Frontal cortex (tissue), 4 donors: ENCODE results near the gene C2CD4D. TPM values are rescaled to one million over a fixed set of nuclear protein-coding genes. Genes with fewer than 3 reads are reported as not detected.

Source experiments
- DNase-seq, 2 donors: peaks; one replicate each; pipeline ENCODE4 v3.0.0; 2012; ENCODE audit warnings: low spot score in 2 of 2
- FAIRE-seq: peaks from 2 replicates; lab custom pipeline; 2012; peaks lifted over from hg19 to GRCh38; lab: Jason Lieb, UNC
- total RNA-seq: library from RNA; depleted of rRNA; stranded (reverse); fragments of >200 nt; gene quantifications from one replicate; pipeline ENCODE4 v1.2.3, GENCODE V29; 2014
- donor health status: control.
- donor health status: control.
- donor health status: control.

Gene C2CD4D
- total RNA-seq, 1 donor from 2014 or later: under 0.01 TPM

DNA sequence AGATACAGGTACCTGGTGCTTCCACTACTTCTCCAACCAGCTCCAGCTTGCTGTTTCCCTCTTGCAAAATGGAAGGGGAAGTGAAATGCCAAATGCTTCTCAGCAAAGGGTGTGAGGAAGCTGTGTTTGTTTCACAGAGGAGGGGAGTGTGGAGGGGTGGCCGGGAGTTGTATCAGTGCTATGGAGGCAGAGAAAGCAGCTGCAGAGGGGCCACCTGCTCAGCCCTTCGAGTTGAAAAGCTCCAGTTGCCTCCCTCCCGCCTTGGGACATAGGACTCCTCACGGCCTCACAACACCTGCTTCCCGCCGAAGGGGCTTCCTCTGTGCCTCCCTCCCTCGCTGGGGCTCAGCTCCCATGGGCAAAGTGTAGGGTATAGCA is 22.3 kb downstream of the C2CD4D start:
- no peak for DNase-seq
- no peak for FAIRE-seq

- DNase-seq (no peak), FAIRE-seq (no peak)
Measured at GRCh38 chr1:151816548-151817352, 22.9 kb downstream of the C2CD4D start.

- DNase-seq (no peak), FAIRE-seq (no peak)
Measured at GRCh38 chr1:151815716-151816327, 23.8 kb downstream of the C2CD4D start.

DNA sequence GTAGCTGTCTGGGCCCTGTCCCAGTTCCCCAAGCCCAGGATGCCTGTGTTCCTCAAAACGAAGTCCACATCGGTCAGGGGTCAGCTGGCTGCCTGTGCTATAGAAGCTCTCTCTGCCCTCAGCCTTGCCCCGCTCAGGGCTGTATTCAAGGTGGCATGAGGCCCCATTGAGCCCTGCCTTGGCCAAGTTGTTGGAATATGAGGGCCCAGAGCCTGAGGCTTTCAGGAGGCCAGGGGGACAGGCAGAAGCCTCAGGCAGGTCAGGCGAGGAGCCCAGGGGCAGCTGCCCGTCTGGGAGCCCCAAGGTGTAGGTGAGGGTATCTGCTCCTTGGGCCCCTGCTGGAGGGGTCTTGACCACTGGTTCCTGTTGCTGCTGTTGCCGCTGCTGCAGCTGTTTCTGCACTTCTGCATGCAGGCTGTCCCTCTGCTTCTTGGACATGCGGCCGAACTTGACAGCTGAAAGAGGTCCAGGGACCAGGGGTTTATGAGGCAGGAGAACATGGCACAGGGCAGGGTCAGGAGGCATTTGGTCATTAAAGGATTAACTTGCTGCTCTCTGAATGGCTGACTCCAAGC is 24.6 kb downstream of the C2CD4D start:
- FAIRE-seq (no peak), DNase-seq (no peak)

DNA sequence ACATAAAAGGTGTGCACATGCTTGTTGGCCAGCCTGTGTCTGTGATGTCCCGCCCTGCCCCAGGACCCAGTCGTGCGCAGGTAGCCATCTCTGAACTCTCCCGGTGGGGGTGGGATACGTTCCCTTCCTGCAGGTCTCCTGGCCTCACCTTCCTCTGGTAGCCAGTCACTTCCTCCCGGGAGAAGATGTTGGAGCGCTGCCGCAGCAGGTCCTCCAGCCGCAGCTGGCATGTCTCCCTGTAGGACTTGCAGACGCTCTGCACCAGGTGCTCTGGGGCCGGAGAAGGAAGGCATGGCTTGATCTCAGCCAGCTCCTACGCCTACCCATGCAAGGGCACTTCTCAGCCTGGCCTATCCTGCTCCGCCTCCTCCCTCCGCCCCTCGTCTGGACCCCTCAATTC is 25.2 kb downstream of the C2CD4D start:
- no peak for FAIRE-seq
- DNase-seq: no peak

DNA sequence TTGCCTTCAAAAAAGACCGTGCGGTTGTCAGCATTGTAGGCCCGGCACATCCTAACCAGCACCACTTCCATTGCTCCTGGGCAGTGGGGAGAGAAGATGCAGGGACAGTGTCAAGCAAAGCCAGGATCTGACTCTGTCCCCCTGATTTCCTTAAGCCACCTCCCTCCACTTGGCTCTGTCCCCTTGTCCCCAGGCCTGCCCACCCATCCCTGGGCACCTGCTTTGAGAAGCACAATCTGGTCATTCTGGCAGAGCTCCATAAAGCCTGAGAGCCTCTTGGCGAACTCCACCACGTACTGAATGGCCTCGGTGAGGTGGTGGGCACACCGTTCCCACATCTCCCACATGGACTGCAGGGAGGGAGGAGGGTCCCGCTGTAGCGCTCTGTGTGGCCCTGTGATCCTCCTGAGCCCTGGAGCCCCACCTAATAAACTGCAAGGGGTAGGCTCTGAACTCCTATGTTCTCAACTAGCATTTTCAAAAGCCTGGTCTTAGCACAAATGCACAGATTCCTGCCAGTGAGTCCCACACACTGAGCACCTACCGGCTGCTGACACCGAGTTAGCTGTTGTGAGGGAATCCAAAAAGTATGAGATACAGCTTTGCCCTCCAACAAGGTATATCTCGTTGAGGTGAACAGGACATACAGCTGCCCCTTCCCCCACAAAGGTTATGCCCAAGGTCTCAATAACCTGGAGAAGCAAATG is 26.2 kb downstream of the C2CD4D start:
- DNase-seq: no peak
- FAIRE-seq: no peak

DNA sequence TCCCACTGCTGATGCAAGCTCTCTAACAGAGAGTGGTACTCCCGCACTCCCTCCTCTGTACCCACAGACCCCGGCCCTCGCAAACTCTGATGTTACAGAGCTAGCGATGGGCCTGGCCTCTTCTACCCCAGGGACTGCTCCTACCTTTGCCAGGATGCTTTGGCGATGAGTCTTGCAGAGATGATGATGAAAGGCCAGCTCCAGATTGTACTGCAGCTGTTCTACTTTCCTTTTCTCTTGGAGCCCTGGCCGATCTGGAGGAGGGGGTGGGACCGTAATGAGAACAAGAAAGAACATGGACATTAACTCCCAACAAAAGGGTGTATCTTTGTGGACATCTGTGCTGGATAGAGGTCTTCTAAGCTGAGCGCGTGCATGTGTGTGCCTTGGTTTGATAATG is 28.4 kb downstream of the C2CD4D start:
- DNase-seq (no peak), FAIRE-seq (no peak)

- no peak for DNase-seq
- FAIRE-seq: no peak
Measured at GRCh38 chr1:151809985-151810556, 29.5 kb downstream of the C2CD4D start.

DNA sequence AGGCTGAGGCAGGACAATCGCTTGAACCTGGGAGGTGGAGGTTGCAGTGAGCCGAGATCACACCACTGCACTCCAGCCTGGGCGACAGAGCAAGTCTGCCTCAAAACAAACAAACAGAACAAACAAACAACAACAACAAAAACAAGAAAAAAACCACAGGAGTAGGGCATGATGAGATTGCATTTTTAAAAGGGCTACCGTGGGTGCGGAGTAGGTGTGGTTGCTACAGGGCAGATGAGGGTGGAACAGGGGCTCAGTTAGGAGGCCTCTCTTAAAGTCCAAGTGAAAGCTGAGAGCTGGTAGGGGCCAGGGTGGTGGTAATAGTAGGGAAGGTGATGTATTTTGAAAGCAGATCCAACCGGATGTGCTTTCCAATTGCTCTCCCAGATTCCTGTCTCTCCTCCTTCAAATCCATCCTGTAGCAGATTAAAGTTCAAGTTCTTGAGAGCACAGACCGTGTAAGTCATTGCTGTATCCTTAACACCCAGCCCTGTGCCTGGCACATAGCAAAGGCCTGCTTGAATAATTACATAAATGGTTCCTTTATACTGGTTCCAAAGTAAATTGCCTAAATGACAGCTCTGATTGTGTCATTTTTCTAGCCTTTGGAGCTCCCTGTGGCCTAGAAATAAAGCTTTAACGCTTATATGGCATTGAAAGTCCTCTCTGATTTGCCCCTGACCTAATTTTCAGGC is 30.2 kb downstream of the C2CD4D start:
- no peak for DNase-seq
- no peak for FAIRE-seq

DNA sequence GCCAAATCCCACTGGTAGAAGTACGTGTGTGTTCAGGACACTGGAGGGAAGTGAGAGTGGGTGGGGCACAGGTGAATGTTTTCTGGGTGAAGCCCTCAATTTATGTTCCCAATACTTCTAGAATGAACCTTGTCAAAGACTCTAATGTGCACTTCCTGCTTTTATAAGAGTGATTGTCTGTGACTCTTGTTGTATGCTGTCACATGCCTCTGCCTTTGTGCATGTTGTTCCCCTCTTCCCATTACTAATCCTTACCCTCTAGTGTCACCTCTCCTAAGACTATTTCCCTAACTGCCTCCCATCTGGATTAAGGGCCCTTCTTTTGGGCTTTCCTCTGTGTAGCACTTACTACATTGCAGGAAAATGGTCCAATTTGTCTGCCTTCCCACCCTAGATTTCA is 31.9 kb downstream of the C2CD4D start:
- no peak for FAIRE-seq

GRCh38 chr1:151807131-151807530 is 32.5 kb downstream of the C2CD4D start:
- no peak for DNase-seq
- FAIRE-seq: no peak

More for the DNA sequence above, 31.9 kb downstream of the C2CD4D start:
- DNase-seq: no peak

- FAIRE-seq (no peak), DNase-seq (no peak)
Measured at GRCh38 chr1:151806170-151806569, 33.5 kb downstream of the C2CD4D start.

DNA sequence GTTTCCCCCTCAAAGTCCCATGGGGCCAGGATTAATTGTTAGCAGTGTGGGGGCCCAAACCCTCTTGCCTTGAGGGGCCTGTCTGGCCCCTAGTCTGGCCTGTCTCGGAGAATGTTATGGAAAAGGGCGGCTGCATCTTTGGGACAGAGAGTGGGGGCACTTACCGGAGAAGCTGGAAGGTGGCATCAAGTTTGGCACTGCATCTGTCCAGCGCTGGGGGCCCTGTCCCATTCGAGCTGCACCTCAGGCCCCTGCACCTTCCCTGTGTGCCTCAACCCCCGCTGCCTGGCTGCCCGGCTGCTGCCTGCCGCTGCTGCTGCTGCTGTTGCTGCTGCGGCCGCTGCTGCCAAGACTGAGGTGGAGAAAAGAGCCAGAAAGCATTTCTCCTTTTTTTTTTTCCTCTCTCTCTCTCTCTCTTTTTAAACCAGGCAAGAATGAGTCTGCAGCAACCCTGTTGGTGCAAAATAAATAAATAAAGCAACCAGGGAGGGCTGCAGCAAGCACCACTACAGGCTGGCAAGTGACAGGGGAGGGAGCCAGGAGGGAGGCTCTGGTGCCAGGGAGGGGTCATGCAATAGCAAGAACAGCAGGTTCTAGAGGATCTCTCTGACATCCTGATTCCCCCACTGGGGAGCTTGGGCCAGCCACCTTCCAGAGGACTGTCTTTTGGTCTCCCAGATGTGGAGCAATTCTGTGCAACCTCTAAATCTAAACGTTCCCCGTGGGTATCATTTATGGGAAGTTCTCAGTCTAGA is 34.4 kb downstream of the C2CD4D start, which contains the start of gene LINGO4:
TSS of gene LINGO4 (minus strand) at position 354 of the 755 bp plus-strand sequence. CDS start 2,715 bp downstream, outside the sequence.
- FAIRE-seq (no peak), DNase-seq (no peak)

GRCh38 chr1:151803915-151804314 is 35.7 kb downstream of the C2CD4D start:
- FAIRE-seq (no peak), DNase-seq (no peak)

DNA sequence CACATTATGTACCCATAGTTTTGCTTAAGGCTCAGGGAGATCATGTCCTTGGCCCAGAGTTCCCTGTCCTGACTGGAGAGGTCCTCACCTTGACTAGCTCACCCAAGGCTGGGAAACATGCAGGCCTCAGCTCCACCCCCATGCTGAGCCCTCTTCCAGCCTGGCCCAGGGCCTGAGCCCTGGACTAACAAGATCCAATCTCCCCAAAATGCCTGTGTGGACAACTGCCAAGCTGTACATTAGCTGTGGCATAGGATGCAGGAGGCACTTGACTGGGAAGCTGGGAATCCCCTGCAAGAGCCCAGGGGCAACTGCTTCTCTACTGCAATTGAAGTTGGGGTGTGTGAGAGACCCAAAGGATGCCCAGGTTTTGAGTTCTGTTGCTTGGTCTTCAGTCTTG is 36.5 kb downstream of the C2CD4D start:
- DNase-seq (no peak), FAIRE-seq (no peak)

- FAIRE-seq: no peak
- DNase-seq: no peak
Measured at GRCh38 chr1:151802372-151802771, 37.2 kb downstream of the C2CD4D start.

GRCh38 chr1:151801846-151802245 is 37.8 kb downstream of the C2CD4D start:
- FAIRE-seq: no peak

DNA sequence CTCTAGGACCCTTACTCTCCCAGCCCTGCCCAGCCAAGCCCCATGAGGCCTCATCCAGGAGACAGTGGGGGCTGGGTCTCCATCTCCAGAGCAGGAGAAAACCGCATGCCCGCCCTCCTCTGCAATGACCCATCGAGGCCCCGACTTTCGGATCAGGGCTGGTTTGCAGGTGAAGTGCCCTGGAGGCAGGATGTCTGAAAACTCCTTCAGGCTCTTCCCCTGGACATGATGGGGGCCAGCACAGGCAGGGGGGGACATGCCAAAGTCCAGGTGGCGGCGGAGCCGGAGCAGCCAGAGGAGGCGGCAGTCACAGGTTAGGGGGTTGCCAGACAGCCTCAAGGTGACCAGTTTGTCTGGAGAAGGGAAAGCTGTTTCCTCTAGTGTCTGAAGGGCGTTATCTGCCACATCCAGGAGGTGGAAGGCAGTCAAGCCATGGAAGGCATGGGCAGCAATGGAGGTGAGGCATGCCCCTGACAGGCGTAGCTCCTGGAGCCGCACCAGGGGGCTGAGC is 38.3 kb downstream of the C2CD4D start:
- no peak for DNase-seq
- no peak for FAIRE-seq

More at GRCh38 chr1:151801846-151802245, 37.8 kb downstream of the C2CD4D start:
- no peak for DNase-seq

DNA sequence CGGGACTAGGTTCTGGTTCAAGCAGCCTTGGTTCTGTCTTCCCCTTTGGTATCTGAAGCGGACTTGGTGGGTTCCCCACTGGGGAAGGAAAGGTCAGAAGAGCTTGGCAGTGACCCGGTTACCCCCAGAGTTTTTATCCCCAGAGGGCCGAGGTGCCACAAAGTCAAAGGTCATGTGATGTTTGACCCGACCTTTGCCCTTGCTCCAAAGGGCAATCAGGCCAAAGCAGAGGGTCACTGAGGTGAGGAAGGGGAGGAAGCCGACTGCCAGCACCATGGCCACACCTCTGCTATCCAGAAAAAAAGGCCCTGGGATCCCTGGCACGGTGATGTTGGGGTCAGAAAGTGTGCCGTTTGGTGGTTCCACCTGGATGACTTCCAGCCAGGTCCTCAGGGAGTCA is 38.8 kb downstream of the C2CD4D start:
- DNase-seq (no peak), FAIRE-seq (no peak)
